HPDE6-E6E7 (cell line): ENCODE results near the gene OR6K6.

Experiments
- DNase-seq: peaks from one replicate; pipeline ENCODE4 v3.0.0; 2011; ENCODE audit warnings: missing footprints; ENCODE audit errors: extremely low spot score

Gene OR6K6, protein sequence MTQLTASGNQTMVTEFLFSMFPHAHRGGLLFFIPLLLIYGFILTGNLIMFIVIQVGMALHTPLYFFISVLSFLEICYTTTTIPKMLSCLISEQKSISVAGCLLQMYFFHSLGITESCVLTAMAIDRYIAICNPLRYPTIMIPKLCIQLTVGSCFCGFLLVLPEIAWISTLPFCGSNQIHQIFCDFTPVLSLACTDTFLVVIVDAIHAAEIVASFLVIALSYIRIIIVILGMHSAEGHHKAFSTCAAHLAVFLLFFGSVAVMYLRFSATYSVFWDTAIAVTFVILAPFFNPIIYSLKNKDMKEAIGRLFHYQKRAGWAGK

DNA sequence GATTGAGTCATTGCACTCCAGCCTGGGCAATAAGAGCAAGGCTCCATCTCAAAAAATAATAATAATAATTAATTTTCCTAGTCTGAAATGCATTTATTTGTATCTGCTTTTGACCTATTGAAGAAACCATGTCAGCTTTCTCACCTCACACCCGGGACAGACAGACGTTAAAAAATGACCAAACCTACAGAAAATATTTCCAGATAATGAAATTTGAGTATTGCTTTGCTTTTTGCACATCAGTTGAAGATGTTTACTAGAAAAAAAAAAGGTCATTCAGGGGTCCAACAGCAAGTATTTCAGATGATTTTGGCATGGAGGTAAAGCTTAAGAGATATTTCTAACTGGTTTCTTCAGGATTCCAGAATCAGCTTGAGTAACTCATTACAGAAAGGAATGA is at the start of gene OR6K6:
Gene OR6K6, plus strand, starts transcription at position 301 of the 400 bp plus-strand sequence. CDS start 168 bp downstream, outside the sequence.
- no peak for DNase-seq

DNA sequence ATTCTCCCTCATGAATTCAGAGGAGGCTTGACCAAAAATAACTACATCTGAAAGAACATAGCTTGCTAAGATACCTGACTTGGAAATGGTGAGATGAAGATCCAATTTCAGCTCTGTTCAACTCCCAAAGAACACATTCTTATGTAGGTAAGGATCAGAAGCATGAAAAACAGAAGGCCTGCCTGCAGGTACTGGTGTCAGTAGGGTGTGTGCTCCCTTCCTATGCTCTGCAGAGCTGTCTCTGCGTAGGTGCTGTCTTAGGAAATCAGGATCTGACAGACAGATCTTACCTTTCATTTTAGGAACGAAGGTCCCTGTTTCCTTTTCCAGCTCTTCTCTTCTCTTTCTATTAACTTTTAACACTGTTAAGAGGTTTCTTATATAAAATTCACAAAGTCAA is 48.4 kb upstream of the OR6K6 start:
- DNase-seq: no peak

DNA sequence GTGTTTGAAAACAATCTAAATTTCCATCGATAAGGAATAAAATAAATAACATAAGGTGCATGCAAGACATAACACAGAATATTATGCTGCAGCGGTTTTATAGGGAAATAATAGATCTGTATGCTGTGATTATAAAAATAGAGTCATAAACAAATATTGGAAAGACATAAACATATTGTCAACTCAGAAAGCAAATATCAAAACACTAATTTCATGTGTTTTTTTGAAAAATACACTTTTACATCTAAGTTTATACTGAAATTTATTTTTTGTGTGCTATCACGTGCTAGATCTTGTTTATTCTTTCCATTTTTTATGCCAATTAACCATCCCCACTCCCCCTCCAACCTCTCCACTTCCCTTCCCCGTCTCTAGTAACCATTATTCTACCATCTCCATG is 43.4 kb upstream of the OR6K6 start:
- DNase-seq: no peak

DNA sequence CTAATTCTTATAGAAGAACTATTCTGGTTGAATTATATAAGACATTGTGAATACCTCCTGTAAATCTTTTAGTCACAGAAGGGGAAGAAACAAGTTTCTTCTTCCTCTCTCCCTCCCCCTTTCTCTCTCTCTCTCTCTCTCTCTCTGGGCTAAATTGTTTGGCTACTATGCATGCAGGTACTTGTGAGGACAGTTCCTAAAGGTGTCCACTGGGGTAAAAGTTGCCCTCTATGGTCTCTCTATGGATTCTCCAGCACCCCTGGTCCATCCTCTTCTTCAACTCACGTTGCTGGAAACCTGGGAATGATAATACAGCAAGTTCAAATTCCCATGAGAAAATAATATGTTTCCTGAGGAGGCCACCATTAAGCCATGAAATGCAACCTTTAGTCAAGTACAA is 39.8 kb upstream of the OR6K6 start:
- no peak for DNase-seq

DNA sequence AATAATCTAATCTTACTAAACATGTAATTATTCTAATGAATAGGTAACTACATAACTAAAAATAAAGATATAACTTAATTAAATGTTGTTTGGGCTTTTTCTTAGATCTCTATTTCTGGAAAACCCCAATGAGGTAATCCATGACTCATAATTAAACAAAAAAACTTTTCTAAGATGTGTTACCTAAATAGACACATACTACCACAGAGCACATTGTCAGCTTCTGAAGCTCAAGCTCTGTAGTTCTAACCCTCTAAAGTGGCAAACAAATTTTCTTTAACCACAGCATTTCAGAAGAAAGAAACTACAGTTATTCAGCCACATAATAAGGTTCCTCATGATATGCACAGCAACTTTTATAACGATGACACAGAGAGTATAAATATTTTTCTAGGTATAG is 38.2 kb upstream of the OR6K6 start:
- DNase-seq: no peak

DNA sequence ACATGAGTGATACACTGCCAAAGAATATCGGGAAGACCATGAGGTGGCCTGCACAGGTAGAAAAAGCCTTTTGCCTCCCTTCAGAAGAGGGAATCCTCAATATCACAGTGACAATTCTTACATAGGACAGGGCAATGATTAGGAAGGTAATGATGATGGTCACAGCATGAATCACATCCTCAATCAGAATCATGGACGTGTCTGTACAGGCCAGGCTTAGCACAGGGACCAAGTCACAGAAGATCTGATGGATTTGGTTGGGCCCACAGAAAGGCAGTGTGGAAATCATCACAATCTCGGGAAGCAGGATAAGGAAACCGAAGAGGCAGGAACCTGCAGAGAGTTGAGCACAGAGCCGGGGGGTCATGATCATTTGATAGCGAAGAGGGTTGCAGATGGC is 37.2 kb upstream of the OR6K6 start:
- DNase-seq: no peak

DNA sequence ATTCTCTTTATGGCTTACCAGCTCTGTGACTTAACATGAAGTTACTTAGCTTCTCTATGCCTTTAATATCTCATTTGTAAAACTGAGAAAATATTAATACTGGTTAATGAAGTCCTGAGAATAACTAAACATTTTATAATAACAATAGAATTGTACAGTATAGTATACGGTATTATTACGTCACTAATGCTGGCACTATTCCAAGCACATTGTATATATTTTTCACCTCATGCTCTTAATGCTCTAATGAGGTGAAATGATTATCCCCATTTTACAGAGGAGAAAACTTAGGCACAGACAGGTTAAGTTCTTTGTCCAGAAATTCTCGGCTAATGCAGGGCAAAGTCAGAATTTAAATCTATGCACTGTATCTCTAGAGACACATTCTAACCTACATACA is 34.9 kb upstream of the OR6K6 start:
- no peak for DNase-seq

DNA sequence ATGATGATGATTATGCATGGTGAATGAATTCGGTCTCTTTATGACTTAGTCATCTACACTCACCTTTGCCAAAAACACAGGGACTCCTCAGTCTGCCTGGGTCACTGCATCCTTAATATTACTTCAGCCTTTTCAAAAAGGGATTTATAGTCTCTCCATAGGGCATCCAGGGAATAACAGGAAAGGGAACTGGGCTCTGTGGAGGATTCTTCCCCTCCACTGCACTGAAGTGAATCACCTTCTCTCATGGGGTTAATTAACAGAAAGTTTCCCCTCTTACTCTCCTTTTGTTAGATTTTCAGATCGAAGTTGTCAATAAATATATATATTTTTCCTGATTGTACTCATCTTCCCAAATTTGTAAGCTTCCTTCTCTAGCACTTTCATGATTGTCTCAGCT is 33.9 kb upstream of the OR6K6 start, which contains the start of gene OR6K3:
Gene OR6K3, minus strand, starts transcription at position 101 of the 400 bp plus-strand sequence. CDS start 2,605 bp downstream, outside the sequence.
- no peak for DNase-seq

DNA sequence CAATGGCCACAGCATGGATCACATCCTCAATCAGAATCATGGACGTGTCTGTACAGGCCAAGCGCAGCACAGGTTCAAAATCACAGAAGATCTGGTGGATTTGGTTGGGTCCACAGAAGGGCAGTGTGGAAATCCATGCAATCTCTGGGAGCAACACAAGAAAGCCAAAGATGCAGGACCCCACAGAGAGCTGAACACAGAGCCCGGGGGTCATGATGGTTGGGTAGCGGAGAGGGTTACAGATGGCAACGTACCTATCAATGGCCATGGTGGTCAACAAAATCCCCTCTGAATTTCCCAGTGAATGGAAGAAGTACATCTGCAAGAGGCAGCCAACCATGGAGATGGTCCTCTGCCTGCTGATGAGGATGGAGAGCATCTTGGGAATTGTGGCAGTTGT is 30.1 kb upstream of the OR6K6 start:
- DNase-seq: no peak

DNA sequence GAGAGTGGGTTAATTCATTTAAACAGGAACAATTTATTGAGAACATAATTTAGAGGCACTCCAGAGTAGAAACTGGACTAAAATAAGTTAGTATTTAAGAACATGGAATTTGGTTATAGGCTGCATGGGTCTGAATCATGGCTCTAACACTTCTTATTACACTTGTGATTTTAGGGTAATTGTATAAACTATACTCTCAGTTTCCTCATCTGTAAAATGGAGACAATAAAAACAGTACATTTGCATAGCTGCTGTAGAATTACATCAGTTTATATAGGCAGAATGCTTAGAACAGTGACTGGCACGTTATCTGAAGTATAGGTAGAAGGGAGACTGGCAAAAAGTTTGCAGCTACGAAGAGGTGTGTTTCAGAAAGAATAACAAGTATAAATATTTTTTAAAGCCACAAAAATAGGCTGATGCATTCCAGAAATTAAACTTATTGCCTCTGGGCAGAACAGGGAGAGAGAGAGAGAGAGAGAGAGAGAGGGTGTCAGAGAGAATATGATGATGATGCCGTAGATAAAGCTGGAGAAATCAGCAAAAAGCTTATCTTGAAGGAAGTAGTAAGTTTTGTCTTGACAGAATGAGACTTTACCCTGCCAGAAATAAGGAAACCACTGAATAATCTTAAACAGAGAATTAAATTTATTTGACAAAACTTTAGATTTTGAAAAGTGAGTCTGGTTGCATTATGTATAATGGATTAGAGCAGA is 25.9 kb upstream of the OR6K6 start:
- DNase-seq: no peak

DNA sequence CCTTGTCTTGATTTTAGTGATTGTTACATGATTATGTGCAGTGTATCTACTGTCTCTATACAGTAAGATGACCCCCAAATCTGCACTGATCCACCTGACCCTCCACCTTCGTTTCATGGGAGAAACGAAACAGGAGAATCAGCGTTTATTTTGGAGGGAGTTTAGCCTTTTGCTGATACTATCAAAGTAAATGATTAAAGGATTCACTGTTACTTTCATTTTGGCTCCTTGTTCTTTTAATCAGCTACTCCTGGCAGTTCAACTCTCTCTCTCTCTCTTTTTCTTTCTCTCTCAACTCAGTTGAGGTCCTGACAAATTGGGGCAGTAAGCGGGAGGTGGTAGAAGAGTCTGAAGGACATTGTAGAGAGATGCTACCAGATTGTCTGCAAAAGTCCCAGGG is 24.1 kb upstream of the OR6K6 start:
- DNase-seq: no peak

DNA sequence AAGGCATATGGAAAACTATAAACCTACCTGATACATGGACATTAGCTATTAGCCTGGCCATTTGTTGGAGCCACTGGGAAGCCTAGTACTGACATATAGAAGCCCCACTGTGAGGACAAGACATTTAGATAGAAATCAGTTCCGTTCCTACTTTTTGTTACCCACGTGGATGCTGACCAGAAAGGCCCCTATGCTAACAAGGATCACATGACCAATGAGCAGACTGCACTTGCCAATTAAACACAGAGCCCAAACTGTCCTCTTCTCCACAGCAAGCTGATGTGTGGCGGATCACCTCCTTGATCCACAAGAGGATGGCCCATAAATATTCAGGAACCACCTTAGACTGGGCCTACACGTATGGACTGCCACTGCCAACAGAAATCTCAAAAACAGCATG is 22.8 kb upstream of the OR6K6 start:
- DNase-seq: no peak

DNA sequence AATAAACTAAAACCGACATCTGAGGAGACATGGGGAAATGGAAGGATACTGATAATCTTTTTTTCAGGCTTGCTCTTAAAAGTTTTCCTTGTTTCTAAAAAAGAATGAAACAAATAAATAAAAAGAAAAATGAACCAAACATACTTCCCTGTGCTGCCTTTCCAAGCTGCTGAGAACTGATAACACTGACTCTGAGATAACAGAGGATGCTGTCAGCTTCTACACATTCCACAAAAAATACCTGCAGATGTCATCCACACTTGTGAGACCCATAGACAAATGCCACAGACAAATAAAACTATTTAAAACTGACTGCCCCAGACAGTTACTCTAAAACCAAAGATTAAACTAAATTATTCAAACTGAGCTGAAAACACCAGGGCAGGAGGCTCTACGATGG is 22.0 kb upstream of the OR6K6 start:
- DNase-seq: no peak

DNA sequence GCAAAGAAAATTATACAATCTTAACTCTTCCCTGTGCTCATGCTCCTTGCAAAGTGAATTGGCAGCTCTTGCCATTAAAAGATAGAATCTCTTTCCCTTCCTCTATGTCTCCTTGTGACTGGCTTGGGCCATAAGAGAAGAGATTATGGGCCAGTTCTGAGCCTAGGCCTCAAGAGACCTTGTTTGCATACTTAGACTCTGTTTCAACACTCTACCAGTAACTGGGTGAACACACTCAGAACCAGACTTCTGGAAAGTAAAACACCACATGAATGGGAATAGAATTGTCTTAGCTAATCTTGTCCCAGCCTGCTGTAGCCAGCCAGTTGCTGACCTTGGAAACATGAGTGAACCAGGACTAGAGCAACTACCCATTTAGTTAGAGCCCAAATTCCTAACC is 18.7 kb upstream of the OR6K6 start:
- no peak for DNase-seq

DNA sequence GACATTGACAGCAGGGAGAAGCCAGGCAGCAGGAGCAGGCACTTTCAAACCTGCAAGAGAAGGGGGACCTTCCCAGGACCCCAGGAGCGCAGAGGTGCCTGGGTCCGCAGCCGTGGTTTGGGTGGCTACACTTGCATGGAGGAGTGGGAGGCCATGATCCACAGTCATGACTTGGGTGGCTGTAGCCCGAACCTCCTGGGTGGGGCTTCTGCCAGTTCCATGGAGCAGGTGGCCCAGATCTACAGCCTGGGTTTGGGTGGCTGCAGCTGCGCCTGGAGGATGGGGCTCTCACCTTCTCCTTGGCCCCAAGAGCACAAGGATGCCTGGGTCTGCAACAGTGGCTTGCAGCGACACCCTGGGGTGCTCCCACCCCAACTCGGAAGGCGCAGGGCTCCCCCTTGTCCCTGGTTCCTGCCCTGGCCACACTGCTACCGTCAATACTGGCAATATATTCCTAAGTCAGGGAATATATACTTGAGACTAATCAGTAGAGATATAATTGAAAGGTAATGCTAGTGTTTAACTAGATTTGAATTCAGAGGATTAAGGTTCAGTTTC is 2.3 kb upstream of the OR6K6 start:
- no peak for DNase-seq

DNA sequence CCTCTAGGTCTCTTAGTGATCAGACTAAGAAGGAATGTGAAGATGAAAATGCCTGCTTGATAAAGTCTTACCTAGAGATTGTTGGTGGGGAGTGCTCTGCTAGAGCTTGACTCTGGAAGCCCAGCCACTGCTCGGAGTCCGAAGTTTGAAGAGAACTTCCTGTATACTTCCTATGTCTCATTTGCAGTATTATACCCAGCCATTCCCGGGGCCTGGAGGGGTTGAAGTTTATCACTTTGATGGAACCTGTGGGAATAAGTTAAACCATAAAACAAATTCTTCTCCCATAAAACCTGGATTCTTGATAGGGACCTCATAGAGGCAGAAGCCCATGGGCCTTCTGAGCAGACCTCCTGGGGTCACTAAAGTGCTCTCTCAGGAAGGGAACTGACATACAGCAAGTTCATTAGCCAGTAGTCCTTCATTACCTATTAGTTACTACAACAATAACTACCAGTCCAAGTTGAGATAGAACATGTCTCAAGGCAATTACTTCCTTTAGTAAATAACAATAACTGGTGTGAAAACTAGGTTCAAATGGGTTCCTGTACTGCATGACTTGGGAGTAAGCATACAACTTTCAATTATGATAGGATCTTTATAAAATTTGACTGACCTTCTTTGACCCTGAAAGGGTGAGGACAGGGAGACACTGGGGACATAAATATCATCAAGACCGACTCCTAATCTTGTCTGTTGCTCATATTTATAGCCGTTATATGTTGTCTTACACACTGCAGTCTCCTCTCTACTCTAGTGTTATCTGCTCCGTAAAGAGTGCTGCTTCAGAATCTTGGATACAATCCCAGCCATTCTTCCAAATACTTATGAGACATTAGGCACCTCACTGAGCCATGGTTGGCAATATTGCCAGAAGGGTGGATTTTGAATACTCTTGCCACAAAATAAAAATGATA is 17.7 kb downstream of the OR6K6 start, which contains the start of gene OR6N1:
Gene OR6N1, minus strand, starts transcription at position 246 of the 917 bp plus-strand sequence. CDS start 5,513 bp downstream, outside the sequence.
- no peak for DNase-seq

DNA sequence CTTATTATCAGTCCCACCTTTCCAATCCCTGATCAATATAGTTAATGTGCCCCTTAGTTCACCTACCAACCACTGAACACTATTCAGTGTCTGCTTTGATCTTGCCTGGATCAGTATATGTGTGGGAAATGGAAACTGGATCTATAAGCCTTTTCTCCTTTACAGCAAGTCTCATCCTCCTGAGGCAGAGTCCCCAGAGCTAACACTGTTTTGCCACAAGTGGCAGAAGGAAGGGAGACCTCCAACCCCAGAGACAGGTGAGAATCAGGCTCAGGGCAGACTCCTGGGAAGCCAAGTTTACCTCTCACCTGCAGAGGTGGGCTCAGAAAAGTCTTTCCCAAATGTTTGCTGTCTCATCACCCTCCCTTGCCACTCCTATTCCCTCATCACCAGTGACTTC is 26.6 kb downstream of the OR6K6 start, which contains the start of gene OR6N2:
Gene OR6N2, minus strand, starts transcription at position 101 of the 400 bp plus-strand sequence. CDS start 3,569 bp downstream, outside the sequence.
- DNase-seq: no peak

DNA sequence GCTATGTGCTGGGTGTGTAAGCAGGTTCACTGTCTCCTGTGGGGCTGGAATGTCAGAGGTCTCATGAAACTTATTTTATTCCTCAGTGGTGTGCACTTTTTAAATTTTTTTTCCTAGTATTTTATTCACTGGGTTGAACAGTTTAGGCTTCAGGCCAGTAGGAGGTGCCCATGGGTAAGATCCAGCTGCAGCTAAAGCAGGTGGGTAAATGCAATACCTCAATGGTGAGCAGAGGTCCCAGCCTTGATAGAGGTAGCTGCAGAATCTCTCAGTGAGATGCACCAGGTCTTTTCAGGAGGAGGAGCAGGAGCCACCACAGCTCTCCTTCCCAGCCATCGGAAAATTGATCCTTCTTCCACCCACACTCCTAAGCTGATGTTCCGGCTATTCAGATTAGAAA is 39.1 kb downstream of the OR6K6 start:
- DNase-seq: no peak

DNA sequence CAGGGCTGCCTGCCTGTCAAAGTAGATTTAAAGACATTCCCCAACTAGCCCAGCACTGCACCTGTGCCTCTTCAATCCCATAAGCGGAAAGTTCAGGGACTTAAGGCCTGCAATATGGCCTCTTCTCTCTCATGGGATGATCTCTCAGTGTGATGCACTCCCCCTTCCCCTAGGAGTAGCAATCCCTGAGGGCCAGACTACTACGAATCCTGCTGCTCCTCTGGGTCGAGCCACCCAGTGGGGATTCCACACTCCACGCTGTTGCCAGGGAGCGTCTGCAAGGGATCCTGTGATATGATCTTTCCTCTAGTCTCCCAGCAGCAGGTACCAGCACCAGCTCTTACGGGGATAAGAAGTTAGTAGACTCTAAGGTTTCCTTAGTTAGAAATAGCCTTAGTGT is 39.7 kb downstream of the OR6K6 start:
- DNase-seq: no peak

DNA sequence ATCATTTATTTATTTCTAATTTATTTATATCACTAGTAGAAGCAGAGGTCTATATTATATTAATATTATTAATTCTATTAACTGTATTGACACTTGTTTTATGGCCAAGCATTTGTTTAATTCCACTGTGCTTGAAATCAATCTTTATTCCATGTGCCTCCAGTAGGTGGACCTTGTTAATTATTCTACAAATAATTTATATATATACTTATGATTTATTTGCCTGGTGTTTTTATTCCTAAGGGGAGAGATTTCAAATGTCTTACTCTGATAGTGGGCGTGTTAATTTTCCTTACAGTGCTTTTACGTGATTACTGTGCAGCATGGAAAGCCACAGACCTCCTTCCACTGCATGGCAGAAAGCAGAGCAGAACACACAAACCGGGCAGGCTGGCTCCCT is 44.0 kb downstream of the OR6K6 start:
- no peak for DNase-seq

DNA sequence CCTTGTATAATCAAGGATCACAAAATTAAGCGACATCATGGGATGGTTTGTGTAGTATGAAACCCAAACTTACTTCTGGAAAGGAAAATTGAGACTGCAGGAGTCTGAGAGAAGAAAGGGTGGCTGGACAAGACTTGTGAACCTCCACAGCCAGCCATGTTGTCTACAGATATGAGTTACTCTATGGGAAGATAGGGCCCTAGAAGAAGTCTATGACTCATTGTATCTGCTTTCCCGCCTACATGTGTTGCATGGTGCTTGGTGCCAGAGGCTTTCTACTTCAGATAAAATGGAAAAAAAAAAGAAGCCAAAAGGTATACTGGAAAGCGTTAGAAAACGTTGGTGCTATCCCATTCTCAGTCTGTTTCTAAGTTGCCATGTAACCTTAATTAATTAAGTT is 45.2 kb downstream of the OR6K6 start:
- DNase-seq: no peak

DNA sequence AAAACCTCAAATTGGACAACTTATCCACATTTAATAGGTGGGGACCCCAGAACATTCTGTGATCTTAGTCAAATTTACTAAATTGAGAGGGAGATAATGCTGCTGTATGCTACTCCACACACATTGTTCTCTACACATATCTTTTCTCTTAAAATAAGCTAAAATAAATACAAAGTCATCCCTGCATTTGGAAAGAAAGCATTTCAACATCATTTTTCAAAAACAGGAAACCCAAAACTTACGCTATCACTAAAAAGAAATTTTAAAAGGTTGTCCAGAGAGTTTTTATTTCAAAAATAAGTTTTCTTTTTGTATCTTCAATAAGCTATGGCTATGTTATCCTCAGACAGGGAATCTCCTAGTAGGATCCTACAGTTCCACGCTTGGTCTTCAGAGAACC is 46.0 kb downstream of the OR6K6 start:
- DNase-seq: no peak
